ENCODE measurements around the gene PIK3R2. TPM values are rescaled to one million over a fixed set of nuclear protein-coding genes. Genes with fewer than 3 reads are reported as not detected.
"Not testable (repeated sequence)": the region's sequence is repeated elsewhere in the genome, so short reads cannot be mapped to it uniquely, and the experiment has no call there.

Gene PIK3R2
- 36.4 TPM for total RNA-seq (ENCODE audit: unreplicated experiment)
- long read RNA-seq, partial matches to known transcripts, result 2 of 4 reads
- long read RNA-seq, other reads (novel, unspliced or antisense), result 0 of 4 reads

DNA sequence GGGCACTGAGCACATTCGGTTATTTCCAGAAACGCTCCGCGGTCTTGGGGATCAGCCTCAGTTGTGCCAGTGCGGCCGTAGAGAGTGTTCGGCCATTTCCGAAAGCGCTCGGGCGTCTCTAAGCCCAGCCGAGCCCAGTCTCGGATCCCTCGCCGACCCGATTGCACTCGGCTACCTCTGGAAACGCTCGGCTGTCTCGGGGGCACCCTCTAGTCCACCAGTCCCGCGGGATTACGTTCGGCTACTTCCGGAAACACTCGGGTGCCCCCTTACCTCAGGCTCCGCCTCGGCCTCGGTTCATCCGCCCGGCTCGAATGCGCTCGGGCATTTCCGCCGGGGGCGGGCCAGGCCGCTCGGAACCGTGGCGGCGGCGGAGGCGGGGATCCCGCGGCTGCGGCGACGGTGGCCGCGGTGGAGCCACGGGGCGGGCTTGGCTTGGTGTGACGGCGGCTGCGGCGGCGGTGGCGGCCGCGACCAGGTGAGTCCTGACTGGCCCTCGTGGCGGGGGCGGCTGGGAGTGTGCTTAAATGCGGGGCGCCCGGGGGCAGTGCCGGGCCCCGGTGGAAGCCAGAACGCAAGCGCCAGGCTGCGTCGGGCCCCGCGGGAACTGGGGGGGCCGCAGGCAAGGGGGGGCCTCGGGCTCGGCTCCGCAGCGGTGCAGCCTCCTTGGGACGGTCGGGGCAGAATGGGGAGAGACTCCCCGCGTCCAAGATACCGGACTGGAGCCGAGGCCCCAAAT is at the start of gene PIK3R2:
PIK3R2 (plus strand) TSS at position 347 of the 739 bp plus-strand sequence. CDS start 2,717 bp downstream, outside the sequence.
- Mint-ChIP-seq H3K27me3 (ENCODE audit: unreplicated experiment) (peaks cover 6% of the 10 kb centered on the region), H3K4me1 (ENCODE audit: low read depth, unreplicated experiment) (peaks cover 13% of the 10 kb centered on the region), H3K36me3 (ENCODE audit: unreplicated experiment) (no peaks in the 10 kb centered on the region), H3K27ac (ENCODE audit: unreplicated experiment) (peak within 1 kb of the TSS; percentile 94), H3K4me3 (ENCODE audit: unreplicated experiment) (peak within 1 kb of the TSS; percentile 97), H3K9me3 (ENCODE audit: unreplicated experiment) (peaks cover 4% of the 10 kb centered on the region)
- TF ChIP-seq, protein P1, sequence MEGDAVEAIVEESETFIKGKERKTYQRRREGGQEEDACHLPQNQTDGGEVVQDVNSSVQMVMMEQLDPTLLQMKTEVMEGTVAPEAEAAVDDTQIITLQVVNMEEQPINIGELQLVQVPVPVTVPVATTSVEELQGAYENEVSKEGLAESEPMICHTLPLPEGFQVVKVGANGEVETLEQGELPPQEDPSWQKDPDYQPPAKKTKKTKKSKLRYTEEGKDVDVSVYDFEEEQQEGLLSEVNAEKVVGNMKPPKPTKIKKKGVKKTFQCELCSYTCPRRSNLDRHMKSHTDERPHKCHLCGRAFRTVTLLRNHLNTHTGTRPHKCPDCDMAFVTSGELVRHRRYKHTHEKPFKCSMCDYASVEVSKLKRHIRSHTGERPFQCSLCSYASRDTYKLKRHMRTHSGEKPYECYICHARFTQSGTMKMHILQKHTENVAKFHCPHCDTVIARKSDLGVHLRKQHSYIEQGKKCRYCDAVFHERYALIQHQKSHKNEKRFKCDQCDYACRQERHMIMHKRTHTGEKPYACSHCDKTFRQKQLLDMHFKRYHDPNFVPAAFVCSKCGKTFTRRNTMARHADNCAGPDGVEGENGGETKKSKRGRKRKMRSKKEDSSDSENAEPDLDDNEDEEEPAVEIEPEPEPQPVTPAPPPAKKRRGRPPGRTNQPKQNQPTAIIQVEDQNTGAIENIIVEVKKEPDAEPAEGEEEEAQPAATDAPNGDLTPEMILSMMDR (IDR thresholded peaks at IDR 0.05; ENCODE audit: partially characterized antibody, unreplicated experiment), result no peak
- DNase-seq, result peak; percentile 100

DNA sequence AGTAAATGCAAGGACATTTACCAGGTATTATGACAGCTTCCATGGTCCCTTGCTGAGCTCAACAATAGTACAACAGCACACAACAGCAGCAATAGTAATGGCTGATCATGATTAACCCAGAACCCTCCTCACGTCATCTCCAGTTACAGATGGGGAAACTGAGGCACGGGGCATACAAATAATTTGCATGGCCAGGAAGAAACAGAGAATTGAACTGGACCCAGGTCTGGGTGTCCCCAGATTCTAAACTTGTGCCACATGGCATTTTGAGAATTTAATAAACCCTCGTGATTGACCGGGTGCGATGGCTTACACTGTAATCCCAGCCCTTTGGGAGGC is 48.2 kb upstream of the PIK3R2 start:
- H3K27ac Mint-ChIP-seq (ENCODE audit: unreplicated experiment), result peak overlapping the region; percentile 64
- H3K4me1 Mint-ChIP-seq (ENCODE audit: low read depth, unreplicated experiment), result peaks cover 7% of the 10 kb centered on the region
- no peaks in the 10 kb centered on the region for H3K36me3 Mint-ChIP-seq (ENCODE audit: unreplicated experiment)
- peaks cover 7% of the 10 kb centered on the region for H3K9me3 Mint-ChIP-seq (ENCODE audit: unreplicated experiment)
- H3K4me3 Mint-ChIP-seq (ENCODE audit: unreplicated experiment), result peak overlapping the region; percentile 65
- TF ChIP-seq, protein P1 (IDR thresholded peaks at IDR 0.05; ENCODE audit: partially characterized antibody, unreplicated experiment), result no peak
- no peak for DNase-seq
- H3K27me3 Mint-ChIP-seq (ENCODE audit: unreplicated experiment), result peaks cover 5% of the 10 kb centered on the region

DNA sequence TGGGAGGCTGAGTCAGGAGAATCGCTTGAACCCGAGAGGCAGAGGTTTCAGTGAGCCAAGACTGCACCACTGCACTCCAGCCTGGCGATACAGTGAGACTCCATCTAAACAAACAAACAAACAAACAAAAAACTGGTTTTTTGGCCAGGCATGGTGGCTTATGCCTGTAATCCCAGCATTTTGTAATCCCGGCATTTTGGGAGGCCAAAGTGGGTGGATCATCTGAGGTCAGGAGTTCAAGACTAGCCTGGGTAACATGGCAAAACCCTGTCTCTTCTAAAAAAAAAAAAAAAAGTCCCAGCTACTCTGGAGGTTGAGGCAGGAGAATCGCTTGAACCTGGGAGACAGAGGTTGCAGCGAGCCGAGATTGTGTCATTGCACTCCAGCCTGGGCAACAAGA is 47.7 kb upstream of the PIK3R2 start:
- H3K36me3 Mint-ChIP-seq (ENCODE audit: unreplicated experiment); H3K9me3 Mint-ChIP-seq (ENCODE audit: unreplicated experiment); H3K27ac Mint-ChIP-seq (ENCODE audit: unreplicated experiment); H3K4me3 Mint-ChIP-seq (ENCODE audit: unreplicated experiment); H3K4me1 Mint-ChIP-seq (ENCODE audit: low read depth, unreplicated experiment); H3K27me3 Mint-ChIP-seq (ENCODE audit: unreplicated experiment); DNase-seq: not testable (repeated sequence)

DNA sequence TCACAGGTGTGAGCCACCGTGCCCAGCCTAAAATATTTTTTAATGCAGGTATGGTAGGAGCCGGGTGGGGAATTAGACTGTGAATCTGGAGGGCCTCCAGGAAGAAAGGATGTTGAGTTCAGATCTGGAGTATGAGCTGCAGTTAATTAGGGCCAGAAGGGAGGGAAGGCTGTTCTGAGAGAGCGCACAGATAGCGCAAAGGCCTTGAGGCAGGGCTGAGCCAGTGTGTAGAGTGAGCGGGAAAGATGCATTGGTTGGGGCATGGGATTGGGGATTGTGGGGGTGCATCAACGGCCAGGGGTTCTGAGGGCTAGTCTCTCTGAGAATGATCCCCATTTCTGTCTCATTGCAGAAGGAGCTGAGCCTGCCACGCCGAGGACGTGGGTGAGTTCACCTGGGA is 45.7 kb upstream of the PIK3R2 start:
- Mint-ChIP-seq H3K36me3 (ENCODE audit: unreplicated experiment) (no peaks in the 10 kb centered on the region), H3K27ac (ENCODE audit: unreplicated experiment) (no peak overlapping the region), H3K27me3 (ENCODE audit: unreplicated experiment) (peaks cover 5% of the 10 kb centered on the region), H3K9me3 (ENCODE audit: unreplicated experiment) (peaks cover 8% of the 10 kb centered on the region), H3K4me3 (ENCODE audit: unreplicated experiment) (peak overlapping the region; percentile 57), H3K4me1 (ENCODE audit: low read depth, unreplicated experiment) (peaks cover 6% of the 10 kb centered on the region)
- TF ChIP-seq, protein P1 (IDR thresholded peaks at IDR 0.05; ENCODE audit: partially characterized antibody, unreplicated experiment), result no peak
- DNase-seq, result no peak

DNA sequence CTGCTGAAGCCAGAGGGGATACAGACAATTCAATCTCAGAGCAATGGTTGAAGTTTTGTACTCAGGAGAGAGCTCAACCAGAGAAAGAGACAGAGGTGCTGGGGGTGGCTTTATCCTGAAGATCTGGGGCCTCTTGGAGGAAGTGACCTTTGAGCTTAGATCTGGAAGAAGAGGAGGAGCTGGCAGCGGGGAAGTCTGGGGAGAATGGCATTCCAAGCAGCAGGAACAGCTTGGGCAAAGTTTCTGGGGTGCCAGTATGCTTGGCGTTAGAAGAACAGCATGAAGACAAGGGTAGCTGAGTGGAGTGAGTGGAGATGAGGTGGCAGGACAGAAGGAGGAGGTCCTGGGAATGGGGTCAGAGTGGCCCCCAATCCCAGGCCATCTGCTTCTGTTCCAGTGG is 44.1 kb upstream of the PIK3R2 start:
- Mint-ChIP-seq H3K4me1 (ENCODE audit: low read depth, unreplicated experiment) (peaks cover 6% of the 10 kb centered on the region), H3K9me3 (ENCODE audit: unreplicated experiment) (peaks cover 8% of the 10 kb centered on the region), H3K27me3 (ENCODE audit: unreplicated experiment) (peaks cover 5% of the 10 kb centered on the region), H3K27ac (ENCODE audit: unreplicated experiment) (peak overlapping the region; percentile 56), H3K36me3 (ENCODE audit: unreplicated experiment) (no peaks in the 10 kb centered on the region), H3K4me3 (ENCODE audit: unreplicated experiment) (peak overlapping the region; percentile 76)
- no peak for DNase-seq
- TF ChIP-seq, protein P1 (IDR thresholded peaks at IDR 0.05; ENCODE audit: partially characterized antibody, unreplicated experiment), result no peak

All from glutamatergic neuron (in vitro differentiated cells).